DLD1 (cell line): Measurements from ENCODE around the gene SV2C.
"Not testable (repeated sequence)": the region's sequence is repeated elsewhere in the genome, so short reads cannot be mapped to it uniquely, and the experiment has no call there.

Experiments used
- in situ Hi-C: cut with HindIII; loops from 2 replicates; pipeline ENCODE4 v1.10.0; 2017; ENCODE audit warnings: low sequenced_read_pairs

Gene SV2C, protein sequence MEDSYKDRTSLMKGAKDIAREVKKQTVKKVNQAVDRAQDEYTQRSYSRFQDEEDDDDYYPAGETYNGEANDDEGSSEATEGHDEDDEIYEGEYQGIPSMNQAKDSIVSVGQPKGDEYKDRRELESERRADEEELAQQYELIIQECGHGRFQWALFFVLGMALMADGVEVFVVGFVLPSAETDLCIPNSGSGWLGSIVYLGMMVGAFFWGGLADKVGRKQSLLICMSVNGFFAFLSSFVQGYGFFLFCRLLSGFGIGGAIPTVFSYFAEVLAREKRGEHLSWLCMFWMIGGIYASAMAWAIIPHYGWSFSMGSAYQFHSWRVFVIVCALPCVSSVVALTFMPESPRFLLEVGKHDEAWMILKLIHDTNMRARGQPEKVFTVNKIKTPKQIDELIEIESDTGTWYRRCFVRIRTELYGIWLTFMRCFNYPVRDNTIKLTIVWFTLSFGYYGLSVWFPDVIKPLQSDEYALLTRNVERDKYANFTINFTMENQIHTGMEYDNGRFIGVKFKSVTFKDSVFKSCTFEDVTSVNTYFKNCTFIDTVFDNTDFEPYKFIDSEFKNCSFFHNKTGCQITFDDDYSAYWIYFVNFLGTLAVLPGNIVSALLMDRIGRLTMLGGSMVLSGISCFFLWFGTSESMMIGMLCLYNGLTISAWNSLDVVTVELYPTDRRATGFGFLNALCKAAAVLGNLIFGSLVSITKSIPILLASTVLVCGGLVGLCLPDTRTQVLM

DNA sequence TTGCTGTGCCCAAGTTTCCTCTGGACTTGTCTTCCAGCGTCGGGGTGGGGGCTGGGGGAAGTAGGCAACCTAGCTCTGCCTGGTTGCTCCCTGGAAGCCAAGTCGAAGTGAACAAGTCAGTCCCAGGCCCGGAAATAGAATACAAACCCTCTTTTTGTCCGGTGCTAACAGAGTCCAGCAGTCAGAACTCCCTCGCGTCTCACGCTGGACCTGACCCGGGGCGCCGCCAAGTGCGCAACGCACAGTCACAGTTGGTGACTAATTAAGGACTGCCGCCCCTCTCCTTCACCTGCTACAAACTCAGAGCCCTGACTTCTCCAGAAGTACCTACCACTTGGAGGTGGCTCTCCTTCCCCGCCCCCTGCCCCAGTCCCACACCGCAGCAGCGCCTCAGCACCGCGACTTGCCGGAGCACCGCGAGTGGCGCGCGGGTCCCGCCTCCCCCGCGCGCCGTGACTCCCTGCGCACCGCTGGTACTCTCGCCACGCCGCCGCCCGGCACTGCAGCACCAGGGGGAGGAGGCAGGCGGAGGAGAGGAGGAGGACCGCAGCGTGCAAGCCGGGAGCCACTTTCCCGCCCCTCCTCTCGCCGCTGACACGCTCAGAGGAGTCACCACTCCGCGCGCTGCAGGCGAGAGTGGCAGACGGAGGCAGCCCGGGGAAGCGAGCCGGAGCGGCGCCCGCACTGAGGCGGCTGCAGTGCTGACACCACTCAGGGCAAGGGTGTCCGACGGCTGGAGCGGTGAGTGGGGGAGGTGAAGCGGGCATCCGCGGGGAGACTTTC lies at the start of gene SV2C:
Gene SV2C (plus strand): TSS at position 612 of the 783 bp plus-strand sequence. CDS start 48,368 bp downstream, outside the sequence.
- in situ Hi-C loops = no loop called here

DNA sequence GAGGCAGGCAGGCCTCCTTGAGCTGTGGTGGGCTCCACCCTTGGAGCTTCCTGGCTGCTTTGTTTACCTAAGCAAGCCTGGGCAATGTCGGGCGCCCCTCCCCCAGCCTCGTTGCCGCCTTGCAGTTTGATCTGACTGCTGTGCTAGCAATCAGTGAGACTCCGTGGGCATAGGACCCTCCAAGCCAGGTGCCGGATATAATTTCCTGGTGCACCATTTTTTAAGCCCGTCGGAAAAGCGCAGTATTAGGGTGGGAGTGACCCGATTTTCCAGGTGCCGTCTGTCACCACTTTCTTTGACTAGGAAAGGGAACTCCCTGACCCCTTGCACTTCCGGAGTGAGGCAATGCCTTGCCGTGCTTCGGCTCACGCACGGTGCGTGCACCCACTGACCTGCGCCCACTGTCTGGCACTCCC lies 45.4 kb upstream of the SV2C start:
- in situ Hi-C loops = not testable (repeated sequence)

DNA sequence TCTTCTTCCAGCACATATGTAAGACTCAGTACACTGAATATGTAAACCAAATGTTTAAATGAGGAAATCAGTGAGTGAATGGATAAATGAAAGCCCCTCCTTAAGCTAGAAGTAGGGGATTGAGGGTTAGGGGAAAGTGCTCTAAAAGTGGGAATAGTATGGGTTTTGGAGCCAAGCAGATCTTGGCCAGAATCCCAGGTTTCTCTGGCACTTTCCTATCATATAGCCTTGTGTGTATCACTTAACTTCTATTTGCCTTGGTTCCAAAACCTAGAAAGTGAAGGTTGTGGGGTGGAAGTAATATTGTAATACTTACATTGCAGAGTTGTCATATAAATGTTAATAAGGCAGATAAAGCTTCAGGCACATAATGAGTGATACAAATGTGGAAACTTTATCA lies 45.0 kb upstream of the SV2C start:
- in situ Hi-C loops = no loop called here

DNA sequence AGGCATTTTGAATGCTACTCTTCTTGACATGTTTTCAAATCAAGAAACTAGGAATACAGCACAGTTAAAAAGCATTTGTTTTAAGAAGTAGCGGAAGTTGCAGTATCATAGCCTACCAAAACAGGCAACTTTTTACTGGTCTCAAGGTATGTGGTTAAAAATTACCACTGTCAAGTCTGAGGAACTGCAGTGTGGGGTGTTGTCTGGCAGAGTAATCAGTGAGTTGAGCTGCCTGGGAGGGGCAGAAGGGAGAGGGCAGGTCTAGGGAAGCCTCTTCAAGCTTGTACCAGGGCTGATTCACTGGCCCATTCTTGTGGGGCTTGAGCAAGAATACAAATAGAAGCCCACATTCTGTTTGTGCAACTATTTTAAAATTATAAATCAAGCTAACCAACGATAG lies 42.4 kb upstream of the SV2C start:
- in situ Hi-C loops = no loop called here

DNA sequence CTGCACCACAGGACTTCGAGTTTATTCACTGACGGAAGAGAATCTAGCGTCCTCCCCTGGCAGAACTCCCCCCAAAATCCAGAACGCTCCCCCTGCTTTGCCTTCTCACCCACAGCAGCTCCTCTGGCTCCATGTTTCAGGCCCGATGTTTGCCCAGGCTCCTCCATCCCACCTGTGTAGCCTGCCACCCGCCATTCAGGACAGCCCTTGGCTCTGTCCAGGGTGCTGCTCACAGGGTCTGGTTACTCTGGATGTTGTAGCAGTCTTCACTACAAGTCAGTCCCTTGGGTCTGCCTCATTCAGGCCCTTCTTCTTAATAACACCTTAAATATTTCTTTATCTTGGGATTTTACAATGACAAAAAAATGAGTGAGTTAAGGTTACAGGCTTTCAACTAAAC lies 41.3 kb upstream of the SV2C start:
- in situ Hi-C loops = no loop called here

DNA sequence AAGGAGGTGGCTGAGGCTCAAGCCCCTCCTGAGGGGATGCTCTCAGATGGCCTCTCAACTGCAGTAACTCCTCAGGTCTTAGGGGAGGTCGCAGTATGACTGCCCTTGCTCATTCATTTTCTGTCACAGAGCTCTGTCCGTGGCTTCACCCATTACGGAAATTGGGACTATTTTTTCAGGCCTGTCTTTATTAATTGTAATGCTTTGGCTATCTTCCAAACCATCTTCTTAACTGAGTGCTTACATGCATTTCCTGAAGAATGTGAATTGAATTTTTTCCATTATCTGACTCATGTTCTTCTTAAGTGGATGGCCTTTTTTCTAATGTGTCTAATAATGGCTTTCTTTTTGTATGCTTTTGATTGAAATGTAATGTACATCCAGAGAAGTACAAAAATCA lies 36.4 kb upstream of the SV2C start:
- in situ Hi-C loops = no loop called here

DNA sequence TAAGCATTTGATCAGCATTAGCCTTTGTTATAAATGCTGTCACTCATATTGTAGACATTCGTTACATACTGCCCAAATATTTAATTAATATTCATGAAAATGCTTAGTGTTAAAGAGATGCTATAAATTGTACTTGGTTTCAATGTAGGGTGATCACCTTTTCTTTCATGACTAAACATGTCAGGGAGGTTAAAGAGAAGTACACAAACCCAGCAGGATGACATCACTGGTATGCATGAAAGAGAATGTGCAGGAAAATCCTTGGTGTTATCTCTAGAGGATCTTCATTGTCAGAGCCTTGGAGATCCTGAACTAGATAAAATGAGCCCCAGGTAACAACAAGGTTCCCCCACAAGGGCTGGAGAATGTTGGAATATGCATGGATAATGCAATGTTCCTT lies 33.0 kb upstream of the SV2C start:
- in situ Hi-C loops = no loop called here

DNA sequence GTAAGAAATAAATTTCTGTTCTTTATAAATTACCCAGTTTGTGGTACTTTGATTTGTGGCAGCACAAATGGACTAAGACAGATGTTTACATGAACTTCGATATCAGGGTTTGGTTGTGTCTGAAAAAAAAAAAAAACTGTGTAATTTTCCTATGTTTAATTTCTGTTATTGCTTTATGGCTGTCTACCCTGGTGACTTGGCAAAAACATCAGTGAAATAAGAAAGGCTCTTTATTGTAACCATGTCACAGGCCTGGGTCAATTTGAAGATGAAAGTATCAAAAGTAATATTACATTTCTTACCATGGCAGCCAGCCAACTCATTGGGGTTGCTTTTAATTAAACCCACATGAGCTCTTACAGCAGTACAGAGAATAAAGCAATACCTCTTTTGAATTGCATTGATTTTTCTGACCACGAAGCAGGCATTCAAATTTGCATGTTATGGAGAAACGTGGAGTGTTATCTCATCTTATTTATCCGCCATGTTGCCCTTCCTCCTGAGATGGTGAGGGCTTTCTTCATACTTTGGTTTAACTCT lies 20.6 kb upstream of the SV2C start:
- in situ Hi-C loops = no loop called here

DNA sequence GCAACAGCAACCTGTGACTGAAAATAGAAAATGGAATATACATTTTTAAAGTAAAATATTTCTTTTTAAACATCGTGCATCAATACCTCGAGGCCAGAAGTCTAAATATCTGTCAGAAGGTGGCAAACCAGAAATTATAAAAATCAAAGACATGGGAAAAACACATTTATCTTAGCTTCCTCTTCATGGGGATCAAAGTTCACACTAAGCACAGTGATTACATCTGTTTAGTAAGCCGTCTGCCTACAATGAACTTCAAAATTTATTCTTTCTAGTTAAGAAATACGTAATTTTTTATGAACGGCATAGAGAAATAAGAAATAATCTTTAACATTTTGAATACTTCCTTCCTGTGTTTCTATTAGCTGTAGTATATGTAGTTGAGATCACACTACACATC lies 17.9 kb upstream of the SV2C start:
- in situ Hi-C loops = no loop called here

DNA sequence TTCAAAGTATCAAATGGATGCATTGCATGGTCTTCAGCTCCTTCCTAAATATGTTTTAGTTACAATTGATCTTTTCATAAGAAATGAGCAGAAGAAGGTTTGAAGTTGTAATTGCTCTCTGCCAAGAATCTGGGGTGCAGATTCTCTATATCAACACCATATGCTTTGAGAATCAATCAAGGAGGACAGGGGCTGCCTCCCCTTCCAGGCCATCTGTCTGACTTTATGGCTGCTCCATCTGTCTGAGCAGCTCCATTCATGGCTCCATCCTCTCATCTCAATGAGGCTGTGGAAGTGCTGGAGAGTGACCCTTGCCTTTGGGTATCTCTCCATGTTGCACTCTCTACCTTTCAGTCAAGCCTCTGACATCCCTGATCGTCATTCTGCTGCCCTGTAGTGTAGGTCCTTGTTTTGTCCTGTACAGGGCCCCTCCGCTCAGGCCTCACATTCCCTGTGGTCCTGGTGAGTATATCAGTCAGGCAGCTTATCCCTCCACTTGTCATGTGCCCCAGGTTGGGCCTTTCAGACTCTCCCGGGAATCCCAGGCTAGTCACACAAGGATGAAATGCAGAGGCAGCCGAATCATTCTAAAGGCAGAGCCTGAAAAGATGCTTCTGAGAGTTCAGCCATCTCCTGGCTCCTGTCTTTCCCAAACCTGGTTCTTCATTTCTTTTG lies 14.0 kb upstream of the SV2C start:
- in situ Hi-C loops = no loop called here

DNA sequence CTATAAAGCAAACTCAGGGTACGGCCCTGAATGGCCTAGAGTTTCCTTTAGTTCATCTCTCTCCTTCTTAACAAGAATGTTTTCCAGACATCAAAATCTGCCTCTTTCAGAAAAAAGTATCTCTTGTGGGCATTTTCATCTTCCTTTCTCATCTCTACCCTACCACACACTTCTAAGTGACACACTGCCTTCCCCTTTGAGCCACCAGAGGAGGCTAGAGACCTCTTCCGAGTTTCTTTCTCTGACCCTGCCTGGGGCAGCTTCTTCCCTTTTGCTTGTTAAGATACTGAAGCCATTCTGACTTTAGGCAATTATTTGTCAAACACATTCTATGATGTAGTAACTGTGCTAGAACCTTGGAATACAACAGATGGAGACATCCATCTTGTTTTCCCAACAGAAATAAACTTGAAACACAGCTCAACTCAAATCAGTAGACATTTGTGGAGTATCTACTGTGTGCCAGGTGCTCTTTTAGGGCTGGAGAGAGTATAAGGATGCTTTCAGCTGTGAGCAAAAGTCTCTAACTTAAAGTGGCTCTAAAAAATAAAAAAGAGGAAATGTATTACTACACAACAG lies 8.6 kb upstream of the SV2C start:
- in situ Hi-C loops = no loop called here

DNA sequence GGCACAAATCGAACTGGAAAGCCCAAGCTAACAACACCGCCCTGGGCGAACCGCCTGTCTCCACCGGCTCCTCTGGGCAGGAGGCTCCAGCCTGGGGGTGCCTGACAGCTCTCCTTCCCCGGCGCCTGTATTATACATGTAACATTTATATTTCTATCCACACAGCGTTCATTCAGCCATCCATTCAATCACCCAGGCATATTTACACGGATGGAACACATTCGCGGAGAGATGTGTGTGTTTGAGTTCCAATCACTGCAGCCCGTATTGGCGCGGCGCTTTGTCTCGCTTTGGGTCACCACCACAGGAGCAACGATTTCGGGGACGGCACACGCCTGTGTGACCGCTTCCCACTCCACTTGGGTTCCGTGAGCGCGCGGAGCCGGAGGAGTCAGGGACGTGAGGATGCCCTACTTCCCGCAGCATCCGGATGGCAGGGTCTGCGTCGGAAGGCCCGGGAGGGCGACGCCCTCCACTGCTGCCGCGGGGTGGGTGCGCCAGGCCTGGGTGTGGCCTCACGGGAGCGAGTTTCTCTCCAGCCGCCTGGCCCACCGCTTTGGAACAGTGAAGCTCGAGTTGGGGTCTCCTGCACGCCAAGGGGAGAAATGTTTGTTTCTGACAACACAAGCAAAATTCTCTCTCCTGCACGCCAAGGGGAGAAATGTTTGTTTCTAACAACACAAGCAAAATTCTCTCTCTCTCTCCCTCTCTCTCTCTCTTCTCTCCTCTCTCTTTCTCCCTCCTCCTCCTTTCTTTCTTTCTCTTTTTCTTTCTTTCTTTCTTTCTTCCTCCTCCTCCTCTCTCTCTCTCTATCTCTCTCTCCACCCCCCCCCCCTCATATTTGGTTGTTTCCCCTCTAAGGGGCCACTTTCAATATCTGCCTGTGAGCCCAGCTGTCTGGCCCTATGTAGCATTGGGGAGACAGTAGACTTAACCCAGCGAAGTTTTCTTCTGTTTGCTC lies 1.1 kb upstream of the SV2C start:
- in situ Hi-C loops = no loop called here

DNA sequence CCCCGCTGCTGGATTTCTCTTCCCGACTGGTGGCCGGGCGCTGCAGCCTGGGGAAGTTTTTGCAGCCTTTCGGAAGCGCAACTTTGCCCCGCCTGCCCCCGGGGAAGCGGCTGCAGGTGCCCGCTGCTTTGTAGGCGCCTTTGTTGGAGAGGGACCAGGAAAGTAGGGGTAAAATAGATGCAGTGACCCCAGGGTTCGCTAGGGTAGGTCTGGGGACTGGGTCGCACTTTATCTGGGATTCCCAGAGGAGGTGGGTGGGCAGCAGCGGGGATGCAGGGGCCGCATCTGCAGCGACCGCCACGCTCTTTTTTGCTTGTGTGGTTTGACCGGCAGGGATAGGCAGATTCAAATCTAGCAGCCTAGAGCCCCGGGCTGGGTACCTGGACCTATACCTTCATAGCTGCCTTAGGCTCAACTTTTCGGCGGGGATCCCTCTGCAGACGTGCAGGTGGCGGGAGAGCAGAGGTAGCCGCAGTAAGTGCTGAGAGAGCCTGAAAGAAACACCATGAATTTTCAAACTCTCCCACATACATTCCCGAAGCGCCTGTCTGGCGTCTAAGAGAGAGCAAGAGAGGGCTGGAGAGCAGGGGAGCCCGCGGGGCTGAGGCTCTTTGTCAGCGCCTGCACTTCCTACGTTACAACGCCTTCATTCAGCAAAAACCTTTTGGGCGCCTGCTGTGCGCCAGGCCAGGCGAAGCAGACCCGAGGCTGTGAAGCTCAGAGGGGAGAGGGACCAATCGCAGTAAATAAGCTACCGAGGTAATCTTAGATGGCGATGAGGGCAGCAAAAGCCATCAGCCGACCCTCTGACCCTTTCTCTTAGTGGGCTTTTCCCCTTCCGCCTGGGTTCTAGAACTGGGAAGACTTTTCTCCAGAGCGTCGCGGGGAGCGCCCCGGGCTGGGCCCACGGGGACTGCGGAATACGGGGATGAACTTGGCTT lies 642 bp downstream of the SV2C start:
- in situ Hi-C loops = no loop called here

DNA sequence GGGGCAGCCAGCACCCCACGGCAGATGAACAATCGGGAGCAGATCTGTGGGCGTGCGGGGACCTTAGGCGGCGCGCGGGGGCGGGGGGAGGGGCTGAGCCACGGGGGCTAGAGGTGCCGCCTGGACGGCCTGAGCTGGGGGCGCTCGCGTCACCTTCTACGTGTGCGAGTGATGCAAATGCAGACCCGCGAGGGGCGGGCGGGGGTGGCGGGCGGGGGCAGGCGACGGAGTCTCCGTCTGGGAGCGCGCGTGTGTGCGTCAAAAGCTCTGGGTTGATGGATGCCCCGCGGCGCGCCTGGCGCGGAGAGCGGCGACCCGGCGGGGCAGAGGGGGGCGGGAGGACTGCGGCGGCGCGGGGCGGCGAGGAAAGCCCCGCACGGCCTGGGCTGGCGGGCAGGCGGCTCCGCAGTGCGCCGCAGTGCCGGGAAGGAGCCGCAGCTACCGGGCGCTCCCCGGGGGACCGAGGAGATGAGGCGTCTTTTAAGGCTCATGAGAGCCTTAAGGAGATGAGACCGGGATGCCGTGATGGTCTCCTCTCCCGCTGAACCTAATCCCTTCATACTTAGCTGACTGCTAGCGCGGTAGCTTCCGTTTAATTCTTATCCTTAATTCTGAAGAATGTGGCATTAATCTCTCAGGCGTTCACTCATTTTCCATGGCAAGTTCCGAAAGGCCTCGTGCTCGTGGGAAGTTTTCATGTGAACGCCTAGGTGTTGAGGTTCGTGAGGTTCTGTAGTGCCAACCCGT lies 1.5 kb downstream of the SV2C start:
- in situ Hi-C loops = no loop called here

DNA sequence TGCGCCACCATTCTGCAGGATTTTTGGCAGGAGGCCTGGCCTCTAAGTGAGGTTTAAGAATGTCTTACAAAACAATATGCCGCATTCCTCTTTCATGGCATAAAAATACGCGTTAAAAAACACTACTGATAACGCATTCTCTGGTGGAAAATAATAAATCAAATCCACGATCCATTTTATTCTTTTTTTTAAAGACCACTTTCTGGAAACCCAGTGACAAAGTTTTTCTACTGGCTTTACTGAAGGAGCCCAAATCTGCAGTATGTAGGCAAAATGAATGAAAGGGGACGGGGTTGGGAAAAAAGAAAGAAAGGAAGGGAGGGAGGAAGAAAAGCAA lies 2.0 kb downstream of the SV2C start:
- in situ Hi-C loops = no loop called here

DNA sequence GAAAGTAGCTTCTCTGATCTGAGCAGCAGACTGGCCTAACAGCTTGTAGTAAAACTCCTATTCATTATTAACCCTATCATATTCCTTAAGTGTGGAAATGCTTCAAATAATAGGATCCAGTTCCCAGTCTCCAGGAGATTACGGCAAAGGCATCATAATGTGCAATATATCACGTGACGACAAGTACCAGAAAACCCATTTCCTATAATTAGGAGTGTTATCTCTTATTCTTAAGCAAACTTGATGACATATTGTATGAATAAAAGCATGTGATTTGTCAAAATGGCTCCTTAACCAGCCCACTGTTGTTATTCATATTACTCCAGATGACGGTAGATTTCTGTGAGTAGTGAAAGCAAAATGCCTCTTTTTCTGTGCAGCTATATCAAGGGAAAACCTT lies 2.9 kb downstream of the SV2C start:
- in situ Hi-C loops = no loop called here

DNA sequence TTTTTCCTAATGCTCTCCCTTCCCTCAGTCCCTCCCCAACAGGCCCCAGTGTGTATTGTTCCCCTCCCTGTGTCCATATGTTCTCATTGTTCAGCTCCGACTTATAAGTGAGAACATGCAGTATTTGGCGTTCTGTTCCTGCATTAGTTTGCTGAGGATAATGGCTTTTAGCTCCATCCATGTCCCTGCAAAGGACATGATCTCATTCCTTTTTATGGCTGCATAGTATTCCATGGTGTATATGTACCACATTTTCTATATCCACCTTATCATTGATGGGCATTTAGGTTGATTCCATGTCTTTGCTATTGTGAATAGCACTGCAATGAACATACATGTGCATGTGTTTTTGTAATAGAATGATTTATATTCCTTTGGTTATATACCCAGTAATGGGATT lies 6.0 kb downstream of the SV2C start:
- in situ Hi-C loops = not testable (repeated sequence)

DNA sequence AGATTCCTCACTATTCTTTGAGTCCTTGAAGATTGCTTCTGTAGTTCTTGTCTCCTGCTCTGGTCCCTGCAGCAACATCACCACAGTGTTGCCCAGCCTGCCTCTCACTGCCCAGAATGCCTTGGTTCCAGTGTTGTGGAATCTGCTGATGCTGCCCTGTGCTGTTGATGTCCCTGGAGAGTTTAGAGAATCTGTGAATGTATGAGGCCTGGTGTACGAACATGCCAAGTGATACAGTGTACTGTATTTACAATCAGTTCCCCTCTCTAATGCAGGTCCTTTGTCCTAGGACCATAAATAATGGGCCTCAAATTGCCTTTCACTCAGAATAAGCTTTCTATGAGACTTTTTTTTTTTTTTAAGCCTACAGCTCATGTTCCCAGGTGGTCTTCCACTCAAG lies 8.2 kb downstream of the SV2C start:
- in situ Hi-C loops = no loop called here
